ENCODE measurements around the gene FBXL22.

The FBXL22 gene

DNA sequence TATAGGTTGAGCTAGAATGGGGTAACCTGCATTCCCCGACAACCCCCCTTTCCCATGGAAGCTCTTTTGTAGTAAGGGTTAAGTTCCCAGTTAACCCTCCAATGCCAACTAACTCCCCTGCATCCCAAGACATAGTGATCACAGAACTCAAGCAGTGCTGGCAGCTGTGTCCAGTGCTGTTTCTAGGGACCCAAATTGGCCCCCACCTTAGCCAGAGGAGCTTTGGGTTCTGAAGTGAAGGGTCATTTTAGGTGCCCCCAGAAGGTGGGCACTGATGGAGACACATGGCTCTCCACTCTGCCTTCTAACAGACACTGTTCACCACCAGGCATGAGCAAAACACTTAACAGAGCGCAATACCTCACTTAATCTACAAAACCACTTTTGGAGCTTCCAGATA lies 7.1 kb downstream of the FBXL22 start:
- H3K9me3 ChIP-seq (ENCODE audit: insufficient read depth, low read depth, low read length) = no peaks in the 10 kb centered on the region
- H3K4me3 ChIP-seq (ENCODE audit: low read length, poor library complexity, severe bottlenecking) = no peak overlapping the region
- H3K27me3 ChIP-seq (ENCODE audit: insufficient read depth, low read length, poor library complexity, severe bottlenecking) = no peaks in the 10 kb centered on the region
- H2AFZ ChIP-seq (ENCODE audit: low read length) = no peak overlapping the region
- no peaks in the 10 kb centered on the region; the same call in 1 of the 2 replicates for H3K36me3 ChIP-seq (ENCODE audit: insufficient read depth, low read length)
- H3K79me2 ChIP-seq (ENCODE audit: insufficient read depth, low read length) = peaks cover 12% of the 10 kb centered on the region
- H3K9me2 ChIP-seq (replicated peaks; ENCODE audit: low read depth, low read length) = no peaks in the 10 kb centered on the region
- TF ChIP-seq EZH2phosphoT487 (IDR thresholded peaks at IDR 0.05; ENCODE audit: borderline replicate concordance) = no peak
- TF ChIP-seq, protein P1, sequence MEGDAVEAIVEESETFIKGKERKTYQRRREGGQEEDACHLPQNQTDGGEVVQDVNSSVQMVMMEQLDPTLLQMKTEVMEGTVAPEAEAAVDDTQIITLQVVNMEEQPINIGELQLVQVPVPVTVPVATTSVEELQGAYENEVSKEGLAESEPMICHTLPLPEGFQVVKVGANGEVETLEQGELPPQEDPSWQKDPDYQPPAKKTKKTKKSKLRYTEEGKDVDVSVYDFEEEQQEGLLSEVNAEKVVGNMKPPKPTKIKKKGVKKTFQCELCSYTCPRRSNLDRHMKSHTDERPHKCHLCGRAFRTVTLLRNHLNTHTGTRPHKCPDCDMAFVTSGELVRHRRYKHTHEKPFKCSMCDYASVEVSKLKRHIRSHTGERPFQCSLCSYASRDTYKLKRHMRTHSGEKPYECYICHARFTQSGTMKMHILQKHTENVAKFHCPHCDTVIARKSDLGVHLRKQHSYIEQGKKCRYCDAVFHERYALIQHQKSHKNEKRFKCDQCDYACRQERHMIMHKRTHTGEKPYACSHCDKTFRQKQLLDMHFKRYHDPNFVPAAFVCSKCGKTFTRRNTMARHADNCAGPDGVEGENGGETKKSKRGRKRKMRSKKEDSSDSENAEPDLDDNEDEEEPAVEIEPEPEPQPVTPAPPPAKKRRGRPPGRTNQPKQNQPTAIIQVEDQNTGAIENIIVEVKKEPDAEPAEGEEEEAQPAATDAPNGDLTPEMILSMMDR (conservative IDR thresholded peaks at IDR 0.05; ENCODE audit: low read length) = no peak
- H4K20me1 ChIP-seq (ENCODE audit: insufficient read depth, low read length, poor library complexity, severe bottlenecking) = no peaks in the 10 kb centered on the region
- no peak overlapping the region for H3K9ac ChIP-seq (ENCODE audit: low read depth, low read length, poor library complexity, severe bottlenecking)
- peaks cover 34% of the 10 kb centered on the region for H3K4me1 ChIP-seq (ENCODE audit: insufficient read depth, low read length, poor library complexity, severe bottlenecking)
- H3K4me2 ChIP-seq (ENCODE audit: low read depth, low read length, poor library complexity, severe bottlenecking) = no peak overlapping the region
- H3F3A ChIP-seq (ENCODE audit: low read depth) = no peaks in the 10 kb centered on the region

- Histone ChIP-seq H3K4me2 (ENCODE audit: low read depth, low read length, poor library complexity, severe bottlenecking) (no peak overlapping the region), H3K4me3 (ENCODE audit: low read length, poor library complexity, severe bottlenecking) (no peak overlapping the region), H3F3A (ENCODE audit: low read depth) (no peaks in the 10 kb centered on the region), H3K9me2 (replicated peaks; ENCODE audit: low read depth, low read length) (no peaks in the 10 kb centered on the region), H3K9ac (ENCODE audit: low read depth, low read length, poor library complexity, severe bottlenecking) (no peak overlapping the region), H3K4me1 (ENCODE audit: insufficient read depth, low read length, poor library complexity, severe bottlenecking) (peaks cover 26% of the 10 kb centered on the region), H4K20me1 (ENCODE audit: insufficient read depth, low read length, poor library complexity, severe bottlenecking) (no peaks in the 10 kb centered on the region), H3K36me3 (ENCODE audit: insufficient read depth, low read length) (no peaks in the 10 kb centered on the region; the same call in 1 of the 2 replicates), H3K79me2 (ENCODE audit: insufficient read depth, low read length) (peaks cover 9% of the 10 kb centered on the region), H2AFZ (ENCODE audit: low read length) (no peak overlapping the region), H3K27me3 (ENCODE audit: insufficient read depth, low read length, poor library complexity, severe bottlenecking) (no peaks in the 10 kb centered on the region), H3K9me3 (ENCODE audit: insufficient read depth, low read depth, low read length) (no peaks in the 10 kb centered on the region)
- TF ChIP-seq EZH2phosphoT487 (IDR thresholded peaks at IDR 0.05; ENCODE audit: borderline replicate concordance) = no peak
- TF ChIP-seq, protein P1 (conservative IDR thresholded peaks at IDR 0.05; ENCODE audit: low read length) = no peak
Observed at GRCh38 chr15:63605036-63605435, 7.8 kb downstream of the FBXL22 start.

DNA sequence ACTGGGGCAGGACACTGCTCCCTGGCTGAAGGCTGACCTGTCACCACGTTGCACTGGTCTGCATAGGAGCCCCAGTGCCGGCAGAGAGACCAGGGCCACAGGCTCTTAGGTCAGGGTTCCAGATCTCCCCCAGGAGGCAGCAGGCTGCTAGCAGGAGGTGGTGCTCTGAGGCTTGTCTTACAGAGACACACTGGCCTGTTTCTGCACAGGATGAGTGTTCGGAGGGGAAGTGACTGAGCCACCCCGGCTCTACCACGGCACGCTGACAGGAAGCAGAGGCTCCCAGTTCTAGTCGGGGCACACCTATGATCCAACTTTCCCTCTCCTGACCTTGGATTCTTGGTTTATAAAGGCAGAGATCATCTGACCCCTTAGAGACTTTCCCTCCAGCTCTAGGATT lies 8.6 kb downstream of the FBXL22 start:
- H3K9me2 ChIP-seq (replicated peaks; ENCODE audit: low read depth, low read length) = no peaks in the 10 kb centered on the region
- no peak for TF ChIP-seq EZH2phosphoT487 (IDR thresholded peaks at IDR 0.05; ENCODE audit: borderline replicate concordance)
- TF ChIP-seq, protein P1 (conservative IDR thresholded peaks at IDR 0.05; ENCODE audit: low read length) = peak; percentile 37
- no peaks in the 10 kb centered on the region; the same call in 1 of the 2 replicates for H3K36me3 ChIP-seq (ENCODE audit: insufficient read depth, low read length)
- peaks cover 33% of the 10 kb centered on the region for H3K4me1 ChIP-seq (ENCODE audit: insufficient read depth, low read length, poor library complexity, severe bottlenecking)
- H3F3A ChIP-seq (ENCODE audit: low read depth) = no peaks in the 10 kb centered on the region; the same call in 1 of the 2 replicates
- no peaks in the 10 kb centered on the region for H3K9me3 ChIP-seq (ENCODE audit: insufficient read depth, low read depth, low read length)
- H3K27me3 ChIP-seq (ENCODE audit: insufficient read depth, low read length, poor library complexity, severe bottlenecking) = no peaks in the 10 kb centered on the region
- 0 out of 2 replicates have a peak overlapping the region, but pooled peaks have one; percentile 40 for H2AFZ ChIP-seq (ENCODE audit: low read length)
- H3K9ac ChIP-seq (ENCODE audit: low read depth, low read length, poor library complexity, severe bottlenecking) = peak overlapping the region; percentile 58
- H3K4me2 ChIP-seq (ENCODE audit: low read depth, low read length, poor library complexity, severe bottlenecking) = peak overlapping the region; percentile 50
- no peaks in the 10 kb centered on the region for H4K20me1 ChIP-seq (ENCODE audit: insufficient read depth, low read length, poor library complexity, severe bottlenecking)
- peaks cover 5% of the 10 kb centered on the region; the same call in 1 of the 2 replicates for H3K79me2 ChIP-seq (ENCODE audit: insufficient read depth, low read length)
- H3K4me3 ChIP-seq (ENCODE audit: low read length, poor library complexity, severe bottlenecking) = peak overlapping the region; percentile 23
